ENCODE data around the gene ADCY2. TPM values are rescaled to one million over a fixed set of nuclear protein-coding genes. Genes with fewer than 3 reads are reported as not detected.

ADCY2 gene
- total RNA-seq, 4 donors from 2014 or later: 4.8 to 9.1 (median 5.7) TPM

GRCh38 chr5:7478459-7478858 lies 82.5 kb downstream of the ADCY2 start:
- H3K36me3 ChIP-seq: no peaks in the 10 kb centered on the region
- H3K27me3 ChIP-seq: no peaks in the 10 kb centered on the region
- DNase-seq (ENCODE audit: extremely low spot score): no peak
- TF ChIP-seq POLR2A (IDR thresholded peaks at IDR 0.05; ENCODE audit: low read depth) (no peak), CTCF (IDR thresholded peaks at IDR 0.05) (no peak), POLR2AphosphoS5 (IDR thresholded peaks at IDR 0.05) (no peak), EP300 (IDR thresholded peaks at IDR 0.05) (no peak)
- H3K9me3 ChIP-seq: no peaks in the 10 kb centered on the region
- no peak overlapping the region for H3K27ac ChIP-seq (replicated peaks in 1 of 4)
- H3K4me3 ChIP-seq: no peak overlapping the region
- 52% methylated on average over 1 of the region's 1 CpG for WGBS
- no peaks in the 10 kb centered on the region for H3K4me1 ChIP-seq
- intact Hi-C loops (cut with DNase I): no loop called here

- H3K36me3 ChIP-seq: no peaks in the 10 kb centered on the region
- WGBS: 77% methylated on average over 7 of the region's 7 CpGs
- no peak for DNase-seq (ENCODE audit: extremely low spot score)
- TF ChIP-seq POLR2A (IDR thresholded peaks at IDR 0.05; ENCODE audit: low read depth): no peak
- no peak for TF ChIP-seq CTCF (IDR thresholded peaks at IDR 0.05)
- no peak for TF ChIP-seq EP300 (IDR thresholded peaks at IDR 0.05)
- TF ChIP-seq POLR2AphosphoS5 (IDR thresholded peaks at IDR 0.05): no peak
- H3K4me1 ChIP-seq: peaks cover 0 to 9% (median under 1%) of the 10 kb centered on the region in 4 donors
- intact Hi-C loops (cut with DNase I): no loop called here
- H3K27ac ChIP-seq (replicated peaks in 1 of 4): no peak overlapping the region
- H3K4me3 ChIP-seq: no peak overlapping the region
- no peaks in the 10 kb centered on the region for H3K9me3 ChIP-seq
- H3K27me3 ChIP-seq: no peaks in the 10 kb centered on the region
Observed at GRCh38 chr5:7488734-7489133, 92.8 kb downstream of the ADCY2 start.

GRCh38 chr5:7492371-7492770 lies 96.4 kb downstream of the ADCY2 start:
- H3K27me3 ChIP-seq: no peaks in the 10 kb centered on the region
- H3K27ac ChIP-seq (replicated peaks in 1 of 4): no peak overlapping the region
- H3K4me3 ChIP-seq: no peak overlapping the region
- intact Hi-C loops (cut with DNase I): no loop called here
- H3K4me1 ChIP-seq: peaks cover 0 to 36% (median 22%) of the 10 kb centered on the region in 4 donors
- TF ChIP-seq EP300 (IDR thresholded peaks at IDR 0.05): no peak
- no peak for TF ChIP-seq POLR2AphosphoS5 (IDR thresholded peaks at IDR 0.05)
- TF ChIP-seq CTCF (IDR thresholded peaks at IDR 0.05): no peak
- TF ChIP-seq POLR2A (IDR thresholded peaks at IDR 0.05; ENCODE audit: low read depth): no peak
- no peaks in the 10 kb centered on the region for H3K9me3 ChIP-seq
- 83% methylated on average over 4 of the region's 4 CpGs for WGBS
- no peak for DNase-seq (ENCODE audit: extremely low spot score)
- no peaks in the 10 kb centered on the region for H3K36me3 ChIP-seq

- H3K4me1 ChIP-seq: peaks cover 0 to 36% (median 22%) of the 10 kb centered on the region in 4 donors
- 90% methylated on average over 1 of the region's 1 CpG for WGBS
Observed at GRCh38 chr5:7493081-7493480, 97.1 kb downstream of the ADCY2 start.

More at GRCh38 chr5:7493081-7493480, 97.1 kb downstream of the ADCY2 start:
- H3K4me3 ChIP-seq: no peak overlapping the region
- no peak for DNase-seq (ENCODE audit: extremely low spot score)
- H3K36me3 ChIP-seq: no peaks in the 10 kb centered on the region
- intact Hi-C loops (cut with DNase I): no loop called here
- TF ChIP-seq CTCF (IDR thresholded peaks at IDR 0.05) (no peak), EP300 (IDR thresholded peaks at IDR 0.05) (no peak), POLR2A (IDR thresholded peaks at IDR 0.05; ENCODE audit: low read depth) (no peak), POLR2AphosphoS5 (IDR thresholded peaks at IDR 0.05) (no peak)
- H3K9me3 ChIP-seq: no peaks in the 10 kb centered on the region
- H3K27me3 ChIP-seq: no peaks in the 10 kb centered on the region
- H3K27ac ChIP-seq (replicated peaks in 1 of 4): no peak overlapping the region
